Gastrocnemius medialis (tissue), 4 donors: ENCODE measurements around the gene ZNF320. TPM values are rescaled to one million over a fixed set of nuclear protein-coding genes. Genes with fewer than 3 reads are reported as not detected.
"Not testable (repeated sequence)": the region's sequence is repeated elsewhere in the genome, so short reads cannot be mapped to it uniquely, and the experiment has no call there.

Experiments
- ATAC-seq, 2 donors: fragments of 150-250 bp; one replicate each; pipeline ENCODE4 v1.9.1; 2016
- DNase-seq, 2 donors: peaks; one replicate each; pipeline ENCODE4 v3.0.0-alpha.2; 2019
- H3K27ac ChIP-seq, 4 donors: fragments of 200-600 bp; sonication (generic); 1 replicate in 1 of 4; 2 replicates in 3 of 4; pipeline ENCODE4 v1.5.1; 2016 to 2018; ENCODE audit warnings: mild to moderate bottlenecking in 2 of 4, moderate library complexity in 1 of 4
- H3K27me3 ChIP-seq, 3 donors: fragments of 200-600 bp; sonication (generic) in 2 of 3; 1 replicate in 1 of 3; 2 replicates in 2 of 3; pipeline versions ENCODE4 v1.5.1 to v1.6.0; 2016 to 2019; ENCODE audit warnings: mild to moderate bottlenecking in 1 of 3, moderate library complexity in 1 of 3
- H3K36me3 ChIP-seq, 2 donors: fragments of 200-600 bp; sonication (generic) in 1 of 2; one replicate each; pipeline ENCODE4 v1.5.1; 2017 to 2018
- H3K4me1 ChIP-seq, 2 donors: fragments of 200-600 bp; sonication (generic) in 1 of 2; one replicate each; pipeline ENCODE4 v1.5.1; 2016 to 2017; ENCODE audit warnings: mild to moderate bottlenecking in 2 of 2
- H3K4me3 ChIP-seq, 4 donors: fragments of 200-600 bp; sonication (generic) in 3 of 4; 1 replicate in 1 of 4; 2 replicates in 3 of 4; pipeline ENCODE4 v1.5.1; 2016 to 2019; ENCODE audit warnings: mild to moderate bottlenecking in 2 of 4
- H3K9me3 ChIP-seq, 3 donors: fragments of 200-600 bp; sonication (generic) in 2 of 3; 1 replicate in 1 of 3; 2 replicates in 2 of 3; pipeline ENCODE4 v1.5.1; 2016 to 2019
- POLR2A ChIP-seq, 2 donors: fragments of 450-650 bp; IDR thresholded peaks; one replicate each; pipeline ENCODE4 v1.6.1; 2017; ENCODE audit warnings: antibody characterized with exemption in 2 of 2, mild to moderate bottlenecking in 2 of 2, moderate library complexity in 2 of 2
- in situ Hi-C, 4 donors: fragments of 200-750 bp; cut with MboI; loops; one replicate each; pipeline versions ENCODE4 v1.15.0 to v1.8.0; 2017; ENCODE audit warnings: low sequenced_read_pairs in 4 of 4
- intact Hi-C: fragments of 100-400 bp; cut with DNase I; formaldehyde crosslinking; loops from one replicate; pipeline ENCODE4 v1.15.1; 2023; ENCODE audit warnings: low total_unique reads
- total RNA-seq, 4 donors: library from RNA; depleted of rRNA; stranded (reverse); fragments of >200 nt; gene quantifications; one replicate each; pipeline versions ENCODE4 v1.1.0 to v1.2.3, GENCODE V29; 2016
- TF ChIP-seq, protein P1 (sequence below), 5 experiments: fragments of 450-650 bp in 3 of 5; fragments of 200-600 bp in 2 of 5; sonication (generic) in 2 of 5; IDR thresholded peaks in 4 of 5; conservative IDR thresholded peaks in 1 of 5; 1 replicate in 4 of 5; 2 replicates in 1 of 5; pipeline ENCODE4 v1.5.1; 2016 to 2019; ENCODE audit warnings: antibody characterized with exemption in 5 of 5, mild to moderate bottlenecking in 3 of 5, moderate library complexity in 3 of 5

Gene ZNF320
- total RNA-seq, 4 donors from 2014 or later = 1.3 to 2.7 (median 2.5) TPM; not detected in 1

DNA sequence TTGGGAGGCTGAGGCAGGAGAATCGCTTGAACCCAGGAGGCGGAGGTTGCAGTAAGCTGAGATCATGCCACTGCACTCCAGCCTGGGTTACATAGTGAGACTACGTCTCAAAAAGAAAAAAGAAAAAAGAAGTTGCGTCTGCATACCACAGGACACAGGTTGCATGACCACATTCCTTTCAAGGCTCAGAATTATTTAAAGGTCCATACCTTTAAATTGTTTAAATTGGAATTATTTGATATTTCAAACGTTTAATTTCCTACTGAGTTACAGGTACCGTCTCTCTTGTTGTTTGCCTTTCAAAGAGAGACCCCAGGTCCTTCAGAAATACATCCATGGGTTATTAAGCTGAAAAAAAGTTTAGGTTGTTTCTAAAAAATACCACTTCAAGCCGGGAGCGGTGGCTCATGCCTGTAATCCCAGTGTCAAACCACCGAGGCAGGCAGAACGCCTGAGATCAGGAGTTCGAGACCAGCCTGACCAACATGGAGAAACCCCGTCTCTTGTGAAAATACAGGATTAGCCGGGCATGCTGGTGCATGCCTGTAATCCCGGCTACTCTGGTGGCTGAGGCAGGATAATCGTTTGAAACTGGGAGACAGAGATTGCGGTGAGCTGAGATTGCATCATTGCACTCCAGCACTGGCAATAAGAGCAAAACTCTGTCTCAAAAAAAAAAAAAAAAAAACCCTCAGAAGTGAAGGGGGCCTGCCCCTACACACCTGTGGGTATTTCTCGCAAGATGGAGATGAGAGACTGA is 46.6 kb upstream of the ZNF320 start:
- ATAC-seq (no peak), DNase-seq (no peak)
- TF ChIP-seq POLR2A (IDR thresholded peaks at IDR 0.05) = no peak
- TF ChIP-seq, protein P1, sequence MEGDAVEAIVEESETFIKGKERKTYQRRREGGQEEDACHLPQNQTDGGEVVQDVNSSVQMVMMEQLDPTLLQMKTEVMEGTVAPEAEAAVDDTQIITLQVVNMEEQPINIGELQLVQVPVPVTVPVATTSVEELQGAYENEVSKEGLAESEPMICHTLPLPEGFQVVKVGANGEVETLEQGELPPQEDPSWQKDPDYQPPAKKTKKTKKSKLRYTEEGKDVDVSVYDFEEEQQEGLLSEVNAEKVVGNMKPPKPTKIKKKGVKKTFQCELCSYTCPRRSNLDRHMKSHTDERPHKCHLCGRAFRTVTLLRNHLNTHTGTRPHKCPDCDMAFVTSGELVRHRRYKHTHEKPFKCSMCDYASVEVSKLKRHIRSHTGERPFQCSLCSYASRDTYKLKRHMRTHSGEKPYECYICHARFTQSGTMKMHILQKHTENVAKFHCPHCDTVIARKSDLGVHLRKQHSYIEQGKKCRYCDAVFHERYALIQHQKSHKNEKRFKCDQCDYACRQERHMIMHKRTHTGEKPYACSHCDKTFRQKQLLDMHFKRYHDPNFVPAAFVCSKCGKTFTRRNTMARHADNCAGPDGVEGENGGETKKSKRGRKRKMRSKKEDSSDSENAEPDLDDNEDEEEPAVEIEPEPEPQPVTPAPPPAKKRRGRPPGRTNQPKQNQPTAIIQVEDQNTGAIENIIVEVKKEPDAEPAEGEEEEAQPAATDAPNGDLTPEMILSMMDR (IDR thresholded peaks at IDR 0.05 in 4 of 5, conservative IDR thresholded peaks at IDR 0.05 in 1 of 5) = no peak
- Histone ChIP-seq H3K36me3 (no peaks in the 10 kb centered on the region), H3K9me3 (peaks cover 0 to 21% (median 3%) of the 10 kb centered on the region in 3 donors), H3K4me1 (no peaks in the 10 kb centered on the region), H3K27me3 (peaks cover 0 to 5% (median 0%) of the 10 kb centered on the region in 3 donors), H3K27ac (no peak overlapping the region), H3K4me3 (no peak overlapping the region)
- in situ Hi-C loops = no loop called here
- intact Hi-C loops = no loop called here

DNA sequence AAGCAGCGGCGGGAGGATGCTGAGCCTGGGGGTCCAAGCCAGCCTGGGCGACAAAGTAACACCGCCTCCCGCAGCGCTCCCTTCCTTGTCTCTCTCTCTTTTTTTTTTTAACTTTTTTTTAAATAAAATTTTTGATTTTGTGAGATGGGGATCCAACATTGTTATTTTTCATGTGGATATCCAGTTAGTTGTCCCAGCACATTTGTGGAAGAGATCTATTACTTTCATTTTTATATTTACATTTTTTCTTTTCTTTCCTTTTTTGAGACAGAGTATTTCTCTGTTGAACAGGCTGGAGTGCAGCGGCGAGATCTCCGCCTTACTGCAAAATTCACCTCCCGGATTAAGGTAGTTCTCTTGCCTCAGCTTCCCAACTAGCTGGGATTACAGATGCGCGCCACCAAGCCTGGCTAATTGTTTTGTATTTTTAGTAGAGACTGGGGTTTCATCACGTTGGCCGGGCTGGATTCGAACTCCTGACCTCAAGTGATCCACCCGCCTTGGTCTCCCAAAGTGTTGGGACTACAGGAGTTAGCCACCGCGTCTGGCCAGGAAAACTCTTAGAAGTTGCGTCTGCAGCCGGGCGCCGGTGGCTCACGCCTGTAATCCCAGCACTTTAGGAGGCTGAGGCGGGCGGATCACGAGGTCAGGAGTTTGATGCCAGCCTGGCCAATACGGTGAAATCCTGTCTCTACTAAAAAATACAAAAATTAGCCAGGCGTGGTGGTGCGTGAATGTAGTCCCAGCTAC is 45.9 kb upstream of the ZNF320 start:
- ATAC-seq (no peak), DNase-seq (no peak)
- intact Hi-C loops = no loop called here
- Histone ChIP-seq H3K36me3 (no peaks in the 10 kb centered on the region), H3K27ac (peak overlapping the region; percentile 42 to 59 (median 48)), H3K4me3 (peak overlapping the region; percentile 65 to 68 (median 66)), H3K4me1 (no peaks in the 10 kb centered on the region), H3K27me3 (peaks cover 0 to 2% (median 0%) of the 10 kb centered on the region in 3 donors), H3K9me3 (peaks cover 0 to 13% (median 3%) of the 10 kb centered on the region in 3 donors)
- no peak for TF ChIP-seq POLR2A (IDR thresholded peaks at IDR 0.05)
- TF ChIP-seq, protein P1 (IDR thresholded peaks at IDR 0.05 in 4 of 5, conservative IDR thresholded peaks at IDR 0.05 in 1 of 5) = no peak
- in situ Hi-C loops = no loop called here

DNA sequence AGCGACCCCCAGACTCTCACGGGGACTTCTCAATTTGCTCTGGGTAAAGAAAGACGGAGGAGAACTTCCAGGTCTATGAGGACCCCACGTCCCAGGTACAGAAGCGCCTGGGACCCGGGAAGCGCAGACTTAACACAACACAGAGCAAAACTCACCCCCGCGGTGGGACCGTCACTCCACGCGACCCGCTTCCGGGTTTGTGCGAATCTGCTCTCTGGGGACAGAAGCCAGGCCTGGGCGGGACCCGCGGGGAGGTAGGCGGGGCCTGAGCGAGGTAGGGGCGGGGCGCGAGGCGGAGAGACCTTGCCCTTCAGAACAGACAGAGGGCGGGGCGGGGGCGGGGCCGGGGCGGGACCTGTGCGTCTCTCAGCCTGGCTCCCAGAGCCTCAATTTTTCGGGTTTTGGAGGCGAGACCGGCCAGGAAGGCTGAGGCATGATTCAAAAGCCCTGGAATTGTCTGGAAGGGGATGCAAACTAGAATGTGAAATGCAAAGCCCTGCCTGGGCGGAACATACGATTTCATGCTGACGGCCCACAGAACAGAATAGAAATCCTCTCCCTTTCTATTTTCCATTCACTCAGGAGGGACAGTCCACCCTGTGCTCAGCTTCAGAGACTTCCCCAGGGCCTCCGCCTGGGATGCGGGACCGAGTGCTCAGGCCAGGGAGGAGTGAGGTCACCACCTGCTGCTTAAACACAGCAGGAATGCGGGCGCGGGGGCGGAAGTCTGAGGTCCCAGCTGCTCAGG is 45.1 kb upstream of the ZNF320 start:
- in situ Hi-C loops = no loop called here
- H3K27me3 ChIP-seq = no peaks in the 10 kb centered on the region

DNA sequence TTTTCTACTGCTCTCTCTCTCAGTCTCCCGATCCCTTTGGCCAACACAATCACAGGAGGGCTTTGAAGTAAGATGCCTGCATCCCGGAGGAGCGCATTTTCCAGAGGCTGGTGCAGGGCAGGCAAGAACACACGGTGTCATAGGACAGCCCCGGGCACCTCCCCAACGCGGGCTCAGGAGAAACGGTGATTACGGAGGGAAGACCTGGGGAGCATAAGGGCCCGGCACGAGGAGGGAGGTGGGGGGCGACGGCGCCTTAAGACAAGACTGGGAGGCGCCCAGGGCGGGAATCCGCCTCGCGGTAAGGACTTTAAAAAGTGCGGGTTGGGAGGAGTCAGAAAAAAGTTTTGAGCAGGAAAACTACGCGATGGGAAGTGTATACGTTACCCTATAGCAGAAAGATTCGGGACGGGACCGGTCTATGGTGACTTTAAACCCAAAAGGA is 44.5 kb upstream of the ZNF320 start:
- no peak for DNase-seq
- Histone ChIP-seq H3K27me3 (no peaks in the 10 kb centered on the region), H3K4me3 (peak overlapping the region; percentile 65 to 68 (median 66)), H3K27ac (peak overlapping the region; percentile 61 to 79 (median 68)), H3K36me3 (no peaks in the 10 kb centered on the region), H3K4me1 (no peaks in the 10 kb centered on the region), H3K9me3 (peaks cover 0 to 3% (median under 1%) of the 10 kb centered on the region in 3 donors)
- peak; percentile 23 to 27 for ATAC-seq
- in situ Hi-C loops (no loop called here), intact Hi-C loops (loop anchor here (1.0 kb wide), 2 partner anchors 19 to 21 kb away; partner anchors contain the start of gene ZNF888)
- TF ChIP-seq, protein P1 (IDR thresholded peaks at IDR 0.05 in 4 of 5, conservative IDR thresholded peaks at IDR 0.05 in 1 of 5) = no peak
- TF ChIP-seq POLR2A (IDR thresholded peaks at IDR 0.05) = no peak

More for the DNA sequence above, 45.1 kb upstream of the ZNF320 start:
- peaks cover 0 to 9% (median 3%) of the 10 kb centered on the region in 3 donors for H3K9me3 ChIP-seq
- H3K4me1 ChIP-seq = no peaks in the 10 kb centered on the region
- DNase-seq = peak; percentile 68 to 79
- peak; percentile 82 to 86 for ATAC-seq
- no peaks in the 10 kb centered on the region for H3K36me3 ChIP-seq
- peak overlapping the region; percentile 65 to 68 (median 66) for H3K4me3 ChIP-seq
- intact Hi-C loops = loop anchor here (1.0 kb wide), 2 partner anchors 19 to 21 kb away; partner anchors contain the start of gene ZNF888
- H3K27ac ChIP-seq = peak overlapping the region; percentile 61 to 79 (median 68)
- TF ChIP-seq, protein P1 (IDR thresholded peaks at IDR 0.05 in 4 of 5, conservative IDR thresholded peaks at IDR 0.05 in 1 of 5) = no peak
- TF ChIP-seq POLR2A (IDR thresholded peaks at IDR 0.05) = peak; percentile 23 to 40

DNA sequence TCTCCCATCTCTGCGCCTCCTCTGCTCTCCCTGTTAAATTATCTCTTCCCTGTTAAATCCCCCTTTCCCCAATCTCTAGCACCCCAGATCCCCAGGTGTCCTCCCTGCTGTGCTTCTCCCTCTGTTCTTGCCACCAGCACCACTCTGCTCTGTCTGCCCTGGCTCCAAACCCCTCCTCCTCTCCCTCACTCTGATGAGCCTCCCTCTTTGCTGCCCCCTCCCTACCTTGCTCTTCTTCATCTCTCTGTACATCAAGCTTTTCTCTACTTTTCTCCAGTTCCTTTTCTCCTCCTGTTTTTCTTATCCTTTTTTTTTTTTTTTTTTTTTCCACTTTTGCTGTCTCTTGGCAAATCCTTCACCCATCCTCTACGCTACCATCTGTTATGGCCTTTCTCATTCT is 44.1 kb upstream of the ZNF320 start:
- ATAC-seq, H3K4me1 ChIP-seq, intact Hi-C loops, H3K27me3 ChIP-seq, H3K9me3 ChIP-seq, H3K36me3 ChIP-seq, in situ Hi-C loops, H3K27ac ChIP-seq, DNase-seq: not testable (repeated sequence)
- peak overlapping the region; percentile 65 to 68 (median 66) for H3K4me3 ChIP-seq

DNA sequence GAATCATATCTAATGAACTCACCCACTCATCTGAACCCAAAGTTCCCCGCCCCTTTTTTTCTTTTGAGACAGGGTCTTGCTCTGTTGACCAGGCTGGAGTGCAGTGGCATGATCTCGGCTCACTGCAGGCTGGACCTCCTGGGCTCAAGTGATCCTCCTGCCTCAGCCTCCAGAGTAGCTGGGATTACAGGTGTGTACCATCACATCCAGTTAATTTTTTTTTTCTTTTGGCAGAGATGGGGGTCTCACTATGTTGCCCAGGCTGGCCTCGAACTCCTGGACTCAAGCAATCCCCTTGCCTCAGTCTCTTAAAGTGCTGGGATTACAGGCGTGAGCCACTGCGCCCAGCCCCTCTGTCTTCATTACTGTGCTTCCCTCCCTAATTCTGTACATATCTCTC is 43.5 kb upstream of the ZNF320 start:
- H3K36me3 ChIP-seq, H3K9me3 ChIP-seq, H3K4me3 ChIP-seq, in situ Hi-C loops, ATAC-seq, intact Hi-C loops, H3K27me3 ChIP-seq, DNase-seq, H3K4me1 ChIP-seq, H3K27ac ChIP-seq: not testable (repeated sequence)
